Measurements from ENCODE around the gene KCNT2. TPM values are rescaled to one million over a fixed set of nuclear protein-coding genes. Genes with fewer than 3 reads are reported as not detected.
A peak's percentile ranks its signal among the peaks of the same experiment; 100 is the strongest.

Gene KCNT2
- total RNA-seq, 4 donors from 2014 or later = 0.18 to 3.3 (median 2.0) TPM

- Histone ChIP-seq H3K36me3 (no peaks in the 10 kb centered on the region), H3K4me3 (no peak overlapping the region), H3K9me3 (no peaks in the 10 kb centered on the region), H3K27me3 (no peaks in the 10 kb centered on the region), H3K27ac (no peak overlapping the region), H3K4me1 (no peaks in the 10 kb centered on the region)
- TF ChIP-seq POLR2A (IDR thresholded peaks at IDR 0.05) = no peak
- TF ChIP-seq CTCF (IDR thresholded peaks at IDR 0.05) = peak in 4 of 6 experiments; percentile 27 to 41 (median 32)
- DNase-seq = no peak
Measured at GRCh38 chr1:196372896-196373536, 235.2 kb downstream of the KCNT2 start.

- DNase-seq = no peak
- TF ChIP-seq POLR2A (IDR thresholded peaks at IDR 0.05) (no peak), CTCF (IDR thresholded peaks at IDR 0.05) (no peak)
- H3K27ac ChIP-seq = no peak overlapping the region
- H3K36me3 ChIP-seq = no peaks in the 10 kb centered on the region
- no peak overlapping the region for H3K4me3 ChIP-seq
- no peaks in the 10 kb centered on the region for H3K9me3 ChIP-seq
- no peaks in the 10 kb centered on the region for H3K4me1 ChIP-seq
- H3K27me3 ChIP-seq = no peaks in the 10 kb centered on the region
Measured at GRCh38 chr1:196367838-196368237, 240.4 kb downstream of the KCNT2 start.

GRCh38 chr1:196366817-196367495, 241.3 kb downstream of the KCNT2 start:
- DNase-seq = no peak
- H3K27ac ChIP-seq = no peak overlapping the region
- H3K4me1 ChIP-seq = no peaks in the 10 kb centered on the region
- no peaks in the 10 kb centered on the region for H3K27me3 ChIP-seq
- no peaks in the 10 kb centered on the region for H3K36me3 ChIP-seq
- TF ChIP-seq CTCF (IDR thresholded peaks at IDR 0.05) = no peak
- no peak for TF ChIP-seq POLR2A (IDR thresholded peaks at IDR 0.05)
- no peaks in the 10 kb centered on the region for H3K9me3 ChIP-seq
- no peak overlapping the region for H3K4me3 ChIP-seq

- no peak overlapping the region for H3K4me3 ChIP-seq
- no peaks in the 10 kb centered on the region for H3K4me1 ChIP-seq
- no peaks in the 10 kb centered on the region for H3K36me3 ChIP-seq
- no peak for TF ChIP-seq POLR2A (IDR thresholded peaks at IDR 0.05)
- TF ChIP-seq CTCF (IDR thresholded peaks at IDR 0.05) = no peak
- H3K9me3 ChIP-seq = no peaks in the 10 kb centered on the region
- no peak for DNase-seq
- no peak overlapping the region for H3K27ac ChIP-seq
- no peaks in the 10 kb centered on the region for H3K27me3 ChIP-seq
Measured at GRCh38 chr1:196361112-196361714, 247.0 kb downstream of the KCNT2 start.

- Histone ChIP-seq H3K4me3 (no peak overlapping the region), H3K9me3 (no peaks in the 10 kb centered on the region), H3K27me3 (no peaks in the 10 kb centered on the region), H3K27ac (no peak overlapping the region), H3K4me1 (no peaks in the 10 kb centered on the region), H3K36me3 (no peaks in the 10 kb centered on the region)
- TF ChIP-seq CTCF (IDR thresholded peaks at IDR 0.05) (no peak), POLR2A (IDR thresholded peaks at IDR 0.05) (no peak)
- no peak for DNase-seq
Measured at GRCh38 chr1:196357913-196358312, 250.3 kb downstream of the KCNT2 start.

All from Peyer's patch (tissue), 4 donors.